ENCODE measurements around the gene MBTPS1. TPM values are rescaled to one million over a fixed set of nuclear protein-coding genes. Genes with fewer than 3 reads are reported as not detected.

MBTPS1 gene
- polyA plus RNA-seq, 1 donor from 2014 or later = 66.9 TPM

DNA sequence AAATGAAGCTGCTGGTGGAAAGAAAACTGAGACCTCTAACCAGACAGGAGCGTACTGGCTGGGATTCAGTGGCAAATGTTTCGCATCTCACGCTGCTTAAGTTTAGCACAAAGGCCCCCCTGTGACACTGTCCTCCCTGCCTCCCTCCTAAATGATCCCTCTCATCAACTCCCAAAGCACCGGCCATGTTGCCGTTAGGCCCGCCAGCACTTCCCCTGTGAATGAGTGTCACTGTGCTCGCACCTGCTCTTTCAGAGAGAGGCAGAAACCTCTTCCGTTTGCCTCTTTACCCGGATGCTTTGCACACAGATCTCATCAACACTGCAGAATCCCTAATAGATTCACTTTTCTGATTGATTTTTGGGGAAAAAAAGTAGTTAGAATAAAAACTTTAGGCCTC is 26.5 kb downstream of the MBTPS1 start:
- Histone ChIP-seq H3K4me3 (ENCODE audit: low read length) (no peak overlapping the region), H3K9me2 (ENCODE audit: insufficient read depth, low read length) (no peaks in the 10 kb centered on the region), H3F3A (ENCODE audit: insufficient read depth, low read length, poor library complexity, severe bottlenecking) (no peaks in the 10 kb centered on the region), H3K9me3 (ENCODE audit: low read length) (no peaks in the 10 kb centered on the region), H3K36me3 (ENCODE audit: insufficient read depth, low read length) (peaks cover 6% of the 10 kb centered on the region), H4K20me1 (ENCODE audit: insufficient read depth) (no peaks in the 10 kb centered on the region), H2AFZ (ENCODE audit: low read depth, low read length) (no peak overlapping the region), H3K27ac (ENCODE audit: low read length) (no peak overlapping the region), H3K4me2 (ENCODE audit: low read length) (no peak overlapping the region), H3K79me2 (replicated peaks; ENCODE audit: insufficient read depth, low read length) (no peaks in the 10 kb centered on the region), H3K9ac (ENCODE audit: low read length) (no peak overlapping the region), H3K27me3 (ENCODE audit: insufficient read depth, low read depth, low read length) (no peaks in the 10 kb centered on the region)
- no peak for TF ChIP-seq MXI1 (conservative IDR thresholded peaks at IDR 0.05; ENCODE audit: poor library complexity, severe bottlenecking)
- no peak for TF ChIP-seq RAD21 (conservative IDR thresholded peaks at IDR 0.05)
- TF ChIP-seq SMC3 (conservative IDR thresholded peaks at IDR 0.05; ENCODE audit: poor library complexity) = no peak
- no peak for TF ChIP-seq POLR2AphosphoS5 (IDR thresholded peaks at IDR 0.05)
- no peak for TF ChIP-seq TAF1 (IDR thresholded peaks at IDR 0.05; ENCODE audit: low read depth)
- TF ChIP-seq, protein P1, sequence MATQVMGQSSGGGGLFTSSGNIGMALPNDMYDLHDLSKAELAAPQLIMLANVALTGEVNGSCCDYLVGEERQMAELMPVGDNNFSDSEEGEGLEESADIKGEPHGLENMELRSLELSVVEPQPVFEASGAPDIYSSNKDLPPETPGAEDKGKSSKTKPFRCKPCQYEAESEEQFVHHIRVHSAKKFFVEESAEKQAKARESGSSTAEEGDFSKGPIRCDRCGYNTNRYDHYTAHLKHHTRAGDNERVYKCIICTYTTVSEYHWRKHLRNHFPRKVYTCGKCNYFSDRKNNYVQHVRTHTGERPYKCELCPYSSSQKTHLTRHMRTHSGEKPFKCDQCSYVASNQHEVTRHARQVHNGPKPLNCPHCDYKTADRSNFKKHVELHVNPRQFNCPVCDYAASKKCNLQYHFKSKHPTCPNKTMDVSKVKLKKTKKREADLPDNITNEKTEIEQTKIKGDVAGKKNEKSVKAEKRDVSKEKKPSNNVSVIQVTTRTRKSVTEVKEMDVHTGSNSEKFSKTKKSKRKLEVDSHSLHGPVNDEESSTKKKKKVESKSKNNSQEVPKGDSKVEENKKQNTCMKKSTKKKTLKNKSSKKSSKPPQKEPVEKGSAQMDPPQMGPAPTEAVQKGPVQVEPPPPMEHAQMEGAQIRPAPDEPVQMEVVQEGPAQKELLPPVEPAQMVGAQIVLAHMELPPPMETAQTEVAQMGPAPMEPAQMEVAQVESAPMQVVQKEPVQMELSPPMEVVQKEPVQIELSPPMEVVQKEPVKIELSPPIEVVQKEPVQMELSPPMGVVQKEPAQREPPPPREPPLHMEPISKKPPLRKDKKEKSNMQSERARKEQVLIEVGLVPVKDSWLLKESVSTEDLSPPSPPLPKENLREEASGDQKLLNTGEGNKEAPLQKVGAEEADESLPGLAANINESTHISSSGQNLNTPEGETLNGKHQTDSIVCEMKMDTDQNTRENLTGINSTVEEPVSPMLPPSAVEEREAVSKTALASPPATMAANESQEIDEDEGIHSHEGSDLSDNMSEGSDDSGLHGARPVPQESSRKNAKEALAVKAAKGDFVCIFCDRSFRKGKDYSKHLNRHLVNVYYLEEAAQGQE (IDR thresholded peaks at IDR 0.05; ENCODE audit: borderline replicate concordance) = no peak
- TF ChIP-seq EZH2 (IDR thresholded peaks at IDR 0.05; ENCODE audit: borderline replicate concordance, insufficient read depth, low read length, poor library complexity, severe bottlenecking) = no peak
- TF ChIP-seq, protein P2, sequence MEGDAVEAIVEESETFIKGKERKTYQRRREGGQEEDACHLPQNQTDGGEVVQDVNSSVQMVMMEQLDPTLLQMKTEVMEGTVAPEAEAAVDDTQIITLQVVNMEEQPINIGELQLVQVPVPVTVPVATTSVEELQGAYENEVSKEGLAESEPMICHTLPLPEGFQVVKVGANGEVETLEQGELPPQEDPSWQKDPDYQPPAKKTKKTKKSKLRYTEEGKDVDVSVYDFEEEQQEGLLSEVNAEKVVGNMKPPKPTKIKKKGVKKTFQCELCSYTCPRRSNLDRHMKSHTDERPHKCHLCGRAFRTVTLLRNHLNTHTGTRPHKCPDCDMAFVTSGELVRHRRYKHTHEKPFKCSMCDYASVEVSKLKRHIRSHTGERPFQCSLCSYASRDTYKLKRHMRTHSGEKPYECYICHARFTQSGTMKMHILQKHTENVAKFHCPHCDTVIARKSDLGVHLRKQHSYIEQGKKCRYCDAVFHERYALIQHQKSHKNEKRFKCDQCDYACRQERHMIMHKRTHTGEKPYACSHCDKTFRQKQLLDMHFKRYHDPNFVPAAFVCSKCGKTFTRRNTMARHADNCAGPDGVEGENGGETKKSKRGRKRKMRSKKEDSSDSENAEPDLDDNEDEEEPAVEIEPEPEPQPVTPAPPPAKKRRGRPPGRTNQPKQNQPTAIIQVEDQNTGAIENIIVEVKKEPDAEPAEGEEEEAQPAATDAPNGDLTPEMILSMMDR (IDR thresholded peaks at IDR 0.05; ENCODE audit: poor library complexity, severe bottlenecking) = no peak
- no peak for TF ChIP-seq EP300 (conservative IDR thresholded peaks at IDR 0.05; ENCODE audit: poor library complexity, severe bottlenecking)

DNA sequence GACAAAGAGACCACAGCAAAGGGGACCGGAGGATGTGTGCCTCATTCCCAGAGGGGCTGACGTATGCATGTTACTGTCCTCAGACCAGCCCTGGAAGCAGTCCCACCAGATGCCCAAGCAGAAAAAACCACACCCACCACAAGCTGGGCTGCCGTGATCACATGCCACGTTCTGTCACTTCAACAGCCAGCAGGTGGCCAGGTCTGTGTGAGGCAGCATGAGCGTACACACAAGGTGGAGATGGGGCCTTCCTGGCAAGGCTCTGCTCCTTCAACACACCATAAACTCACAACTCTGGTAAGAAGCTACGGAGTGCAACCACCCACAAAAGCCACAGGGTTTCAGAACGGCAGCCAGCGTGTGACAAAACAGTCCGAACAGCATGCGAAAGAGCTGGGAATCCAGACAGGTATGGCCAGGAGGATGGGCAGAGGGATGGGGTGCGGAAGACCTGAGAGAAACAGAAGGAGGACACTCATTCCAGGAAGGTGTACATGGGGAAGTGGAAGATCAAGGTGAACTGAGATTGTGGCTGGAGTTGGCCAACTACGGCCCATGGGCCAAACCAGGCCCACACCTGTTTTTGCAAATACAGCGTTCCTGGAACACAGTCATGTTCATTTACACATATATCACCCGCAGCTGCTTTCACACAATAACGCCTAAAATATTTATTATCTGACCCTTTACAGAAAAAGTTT is 27.9 kb downstream of the MBTPS1 start:
- no peaks in the 10 kb centered on the region for H3K9me2 ChIP-seq (ENCODE audit: insufficient read depth, low read length)
- TF ChIP-seq SMC3 (conservative IDR thresholded peaks at IDR 0.05; ENCODE audit: poor library complexity) (peak; percentile 40), POLR2AphosphoS5 (IDR thresholded peaks at IDR 0.05) (no peak)
- no peak overlapping the region for H3K27ac ChIP-seq (ENCODE audit: low read length)
- H3K4me3 ChIP-seq (ENCODE audit: low read length) = no peak overlapping the region
- no peaks in the 10 kb centered on the region for H3K36me3 ChIP-seq (ENCODE audit: insufficient read depth, low read length)
- H3F3A ChIP-seq (ENCODE audit: insufficient read depth, low read length, poor library complexity, severe bottlenecking) = no peaks in the 10 kb centered on the region
- H3K27me3 ChIP-seq (ENCODE audit: insufficient read depth, low read depth, low read length) = no peaks in the 10 kb centered on the region
- H2AFZ ChIP-seq (ENCODE audit: low read depth, low read length) = no peak overlapping the region
- H3K79me2 ChIP-seq (replicated peaks; ENCODE audit: insufficient read depth, low read length) = no peaks in the 10 kb centered on the region
- no peak overlapping the region for H3K9ac ChIP-seq (ENCODE audit: low read length)
- H4K20me1 ChIP-seq (ENCODE audit: insufficient read depth) = no peaks in the 10 kb centered on the region
- H3K9me3 ChIP-seq (ENCODE audit: low read length) = no peaks in the 10 kb centered on the region
- no peak overlapping the region for H3K4me2 ChIP-seq (ENCODE audit: low read length)

Data from neural cell (in vitro differentiated cells).